Ishikawa (cell line): Measurements from ENCODE around the gene IKZF1.

ENCODE experiments used
- CEBPB ChIP-seq: IDR thresholded peaks from 2 replicates; pipeline ENCODE4 v1.6.1; 2012
- CREB1 ChIP-seq: IDR thresholded peaks from 2 replicates; pipeline ENCODE4 v1.6.1; 2012; ENCODE audit warnings: low read depth
- EGR1 ChIP-seq: IDR thresholded peaks from 2 replicates; pipeline ENCODE4 v1.6.1; 2012
- EP300 ChIP-seq: IDR thresholded peaks from 2 replicates; pipeline ENCODE4 v1.6.1; 2012; ENCODE audit warnings: borderline replicate concordance
- FOXM1 ChIP-seq: IDR thresholded peaks from 2 replicates; pipeline ENCODE4 v1.6.1; 2012; ENCODE audit warnings: low read depth, borderline replicate concordance
- MAX ChIP-seq: IDR thresholded peaks from 2 replicates; pipeline ENCODE4 v1.6.1; 2012
- NFIC ChIP-seq: IDR thresholded peaks from 2 replicates; pipeline ENCODE4 v1.6.1; 2012
- RAD21 ChIP-seq: IDR thresholded peaks from 2 replicates; pipeline ENCODE4 v1.6.1; 2012; ENCODE audit warnings: low read depth
- REST ChIP-seq: IDR thresholded peaks from 2 replicates; pipeline ENCODE4 v1.6.1; 2012; ENCODE audit warnings: low read depth, mild to moderate bottlenecking
- TAF1 ChIP-seq: IDR thresholded peaks from 2 replicates; pipeline ENCODE4 v1.6.1; 2012; ENCODE audit warnings: low read depth, mild to moderate bottlenecking
- TCF12 ChIP-seq: IDR thresholded peaks from 2 replicates; pipeline ENCODE4 v1.6.1; 2012; ENCODE audit warnings: low read depth
- TEAD4 ChIP-seq: IDR thresholded peaks from 2 replicates; pipeline ENCODE4 v1.6.1; 2012
- YY1 ChIP-seq: IDR thresholded peaks from 2 replicates; pipeline ENCODE4 v1.6.1; 2012; ENCODE audit warnings: low read depth
- ZBTB7A ChIP-seq: IDR thresholded peaks from 2 replicates; pipeline ENCODE4 v1.6.1; 2012; ENCODE audit warnings: low read depth
- TF ChIP-seq, protein P1 (sequence below): IDR thresholded peaks from 2 replicates; pipeline ENCODE4 v1.6.1; 2012

IKZF1 gene

GRCh38 chr7:50426280-50427045 lies 121.9 kb downstream of the IKZF1 start:
- TF ChIP-seq, protein P1, sequence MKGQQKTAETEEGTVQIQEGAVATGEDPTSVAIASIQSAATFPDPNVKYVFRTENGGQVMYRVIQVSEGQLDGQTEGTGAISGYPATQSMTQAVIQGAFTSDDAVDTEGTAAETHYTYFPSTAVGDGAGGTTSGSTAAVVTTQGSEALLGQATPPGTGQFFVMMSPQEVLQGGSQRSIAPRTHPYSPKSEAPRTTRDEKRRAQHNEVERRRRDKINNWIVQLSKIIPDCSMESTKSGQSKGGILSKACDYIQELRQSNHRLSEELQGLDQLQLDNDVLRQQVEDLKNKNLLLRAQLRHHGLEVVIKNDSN, result no peak
- no peak for TF ChIP-seq CREB1
- no peak for TF ChIP-seq REST
- TF ChIP-seq MAX, result no peak
- TF ChIP-seq TEAD4, result no peak
- TF ChIP-seq ZBTB7A, result no peak
- TF ChIP-seq YY1, result no peak
- TF ChIP-seq EP300, result no peak
- no peak for TF ChIP-seq TCF12
- no peak for TF ChIP-seq NFIC
- TF ChIP-seq EGR1, result no peak
- no peak for TF ChIP-seq CEBPB
- TF ChIP-seq TAF1, result no peak
- no peak for TF ChIP-seq RAD21
- no peak for TF ChIP-seq FOXM1

GRCh38 chr7:50427518-50427917 lies 123.0 kb downstream of the IKZF1 start:
- TF ChIP-seq NFIC (no peak), YY1 (no peak), EGR1 (no peak), MAX (no peak), TEAD4 (no peak), ZBTB7A (no peak), EP300 (no peak), REST (no peak)
- TF ChIP-seq, protein P1, result no peak

GRCh38 chr7:50428911-50429310 lies 124.4 kb downstream of the IKZF1 start:
- TF ChIP-seq CREB1 (no peak), TEAD4 (no peak), TCF12 (no peak), NFIC (no peak), CEBPB (no peak), TAF1 (no peak), FOXM1 (no peak), ZBTB7A (no peak), YY1 (no peak), REST (no peak), EGR1 (no peak), RAD21 (no peak), EP300 (no peak), MAX (no peak)
- TF ChIP-seq, protein P1, result no peak

DNA sequence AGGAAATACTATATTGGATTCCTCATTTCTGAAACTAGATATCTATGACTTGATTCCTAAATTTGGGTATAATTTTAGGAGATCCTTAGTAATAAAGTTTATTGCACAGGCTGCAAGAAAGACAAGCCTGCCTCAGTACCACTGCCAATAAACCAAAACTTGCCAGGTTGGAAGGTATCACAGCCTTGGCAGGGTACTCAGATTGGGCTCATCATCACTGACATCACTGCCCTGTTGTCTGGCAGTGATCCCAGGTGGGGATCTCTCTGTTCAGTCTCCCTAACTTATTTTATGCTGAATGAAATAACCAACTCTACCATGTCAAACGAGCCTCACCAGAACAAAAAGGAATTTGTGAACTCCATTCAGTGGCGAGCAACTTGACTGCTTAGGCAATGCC lies 126.8 kb downstream of the IKZF1 start:
- TF ChIP-seq YY1, result no peak
- TF ChIP-seq RAD21, result no peak
- TF ChIP-seq EGR1, result no peak
- TF ChIP-seq, protein P1, result no peak
- TF ChIP-seq REST, result no peak
- no peak for TF ChIP-seq FOXM1
- no peak for TF ChIP-seq MAX
- no peak for TF ChIP-seq CREB1
- TF ChIP-seq TCF12, result no peak
- no peak for TF ChIP-seq ZBTB7A
- TF ChIP-seq CEBPB, result no peak
- no peak for TF ChIP-seq TEAD4
- TF ChIP-seq TAF1, result no peak
- no peak for TF ChIP-seq NFIC
- no peak for TF ChIP-seq EP300
